Neutrophil (primary cell): ENCODE data around the gene KISS1.
"Not testable (repeated sequence)": the region's sequence is repeated elsewhere in the genome, so short reads cannot be mapped to it uniquely, and the experiment has no call there.

ENCODE experiments used
- H3K27ac ChIP-seq: fragments of 200-600 bp; sonication (generic); 2 replicates; pipeline ENCODE4 v1.5.1; 2016; ENCODE audit warnings: mild to moderate bottlenecking, moderate library complexity
- H3K27me3 ChIP-seq: fragments of 200-600 bp; sonication (generic); 2 replicates; pipeline ENCODE4 v1.6.0; 2016; ENCODE audit warnings: mild to moderate bottlenecking
- H3K36me3 ChIP-seq: fragments of 200-600 bp; sonication (generic); 2 replicates; pipeline ENCODE4 v1.5.1; 2017
- H3K4me1 ChIP-seq, 2 experiments: fragments of 200-600 bp in 1 of 2; sonication (generic) in 1 of 2; 1 replicate in 1 of 2; 2 replicates in 1 of 2; pipeline versions ENCODE4 v1.5.1 to v1.6.1; 2013 to 2016; ENCODE audit warnings: low read depth in 1 of 2, low read length in 1 of 2, mild to moderate bottlenecking in 1 of 2, moderate library complexity in 1 of 2; ENCODE audit not compliant: control insufficient read depth in 1 of 2, insufficient read depth in 1 of 2
- H3K4me3 ChIP-seq, 2 experiments: fragments of 200-600 bp in 1 of 2; sonication (generic) in 1 of 2; 1 replicate in 1 of 2; 2 replicates in 1 of 2; pipeline ENCODE4 v1.5.1; 2013 to 2016; ENCODE audit warnings: low read depth in 1 of 2, low read length in 1 of 2, mild to moderate bottlenecking in 1 of 2, moderate library complexity in 1 of 2
- H3K9me3 ChIP-seq: fragments of 200-600 bp; sonication (generic); 2 replicates; pipeline ENCODE4 v1.5.1; 2016
- TF ChIP-seq, protein P1 (sequence below): fragments of 200-600 bp; sonication (generic); IDR thresholded peaks from 2 replicates; pipeline ENCODE4 v1.5.1; 2016; ENCODE audit warnings: antibody characterized with exemption

Gene KISS1, protein sequence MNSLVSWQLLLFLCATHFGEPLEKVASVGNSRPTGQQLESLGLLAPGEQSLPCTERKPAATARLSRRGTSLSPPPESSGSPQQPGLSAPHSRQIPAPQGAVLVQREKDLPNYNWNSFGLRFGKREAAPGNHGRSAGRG

GRCh38 chr1:204196068-204196795 lies at the start of gene KISS1:
KISS1 (minus strand) TSS chr1:204196491; CDS start chr1:204192876, 3,615 bp downstream.
- TF ChIP-seq, protein P1, sequence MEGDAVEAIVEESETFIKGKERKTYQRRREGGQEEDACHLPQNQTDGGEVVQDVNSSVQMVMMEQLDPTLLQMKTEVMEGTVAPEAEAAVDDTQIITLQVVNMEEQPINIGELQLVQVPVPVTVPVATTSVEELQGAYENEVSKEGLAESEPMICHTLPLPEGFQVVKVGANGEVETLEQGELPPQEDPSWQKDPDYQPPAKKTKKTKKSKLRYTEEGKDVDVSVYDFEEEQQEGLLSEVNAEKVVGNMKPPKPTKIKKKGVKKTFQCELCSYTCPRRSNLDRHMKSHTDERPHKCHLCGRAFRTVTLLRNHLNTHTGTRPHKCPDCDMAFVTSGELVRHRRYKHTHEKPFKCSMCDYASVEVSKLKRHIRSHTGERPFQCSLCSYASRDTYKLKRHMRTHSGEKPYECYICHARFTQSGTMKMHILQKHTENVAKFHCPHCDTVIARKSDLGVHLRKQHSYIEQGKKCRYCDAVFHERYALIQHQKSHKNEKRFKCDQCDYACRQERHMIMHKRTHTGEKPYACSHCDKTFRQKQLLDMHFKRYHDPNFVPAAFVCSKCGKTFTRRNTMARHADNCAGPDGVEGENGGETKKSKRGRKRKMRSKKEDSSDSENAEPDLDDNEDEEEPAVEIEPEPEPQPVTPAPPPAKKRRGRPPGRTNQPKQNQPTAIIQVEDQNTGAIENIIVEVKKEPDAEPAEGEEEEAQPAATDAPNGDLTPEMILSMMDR, result no peak
- Histone ChIP-seq H3K4me3 (no peak within 1 kb of the TSS), H3K36me3 (no peaks in the 10 kb centered on the region), H3K27ac (no peak within 1 kb of the TSS), H3K27me3 (peaks cover 69% of the 10 kb centered on the region), H3K4me1 (no peaks in the 10 kb centered on the region), H3K9me3 (no peaks in the 10 kb centered on the region)

DNA sequence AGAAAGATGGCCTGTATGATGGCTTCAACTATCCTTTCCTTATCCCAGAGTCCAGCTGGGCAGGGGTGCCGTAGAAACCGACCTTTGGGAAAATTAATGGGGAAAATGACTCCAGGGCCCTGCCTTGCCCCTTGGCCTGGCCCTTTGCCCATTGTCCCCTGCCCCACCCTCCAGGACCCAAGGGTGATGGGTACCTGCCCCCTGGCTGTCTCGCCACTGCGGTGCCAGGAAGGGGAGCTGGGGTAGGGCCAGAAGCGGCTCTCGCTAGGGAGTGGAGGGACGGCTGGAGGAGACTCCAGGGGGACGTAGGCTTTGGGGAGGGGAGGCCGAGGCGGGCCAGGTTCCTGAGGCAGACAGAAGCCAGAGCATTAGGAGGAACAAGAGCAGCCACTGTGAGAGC lies 46.6 kb upstream of the KISS1 start:
- Histone ChIP-seq H3K36me3 (no peaks in the 10 kb centered on the region), H3K27me3 (no peaks in the 10 kb centered on the region)

DNA sequence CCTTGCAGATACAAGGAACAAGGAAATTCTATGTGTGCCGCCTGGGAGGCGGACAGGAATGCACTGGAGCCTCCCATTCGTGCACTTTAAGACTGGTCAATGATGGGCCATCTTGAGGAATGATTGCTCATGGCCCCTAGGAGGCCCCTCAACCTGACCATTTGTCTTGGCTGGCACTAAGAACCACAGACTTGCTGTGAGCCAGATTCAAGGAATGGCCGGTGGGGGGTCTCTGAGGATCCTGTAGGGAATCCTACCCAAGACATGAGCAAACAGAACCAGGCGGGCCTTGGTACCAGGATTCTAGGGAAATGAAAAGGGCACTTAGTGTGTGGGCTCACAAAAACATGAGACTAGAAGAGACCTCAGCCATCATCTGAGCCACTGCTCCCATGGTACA lies 45.6 kb upstream of the KISS1 start:
- H3K9me3 ChIP-seq, result no peaks in the 10 kb centered on the region
- H3K27me3 ChIP-seq, result no peaks in the 10 kb centered on the region
- no peaks in the 10 kb centered on the region for H3K4me1 ChIP-seq
- no peaks in the 10 kb centered on the region for H3K36me3 ChIP-seq
- H3K4me3 ChIP-seq, result no peak overlapping the region
- H3K27ac ChIP-seq, result no peak overlapping the region
- TF ChIP-seq, protein P1, result no peak

More for the DNA sequence above, 46.6 kb upstream of the KISS1 start:
- H3K4me1 ChIP-seq, result no peaks in the 10 kb centered on the region
- H3K4me3 ChIP-seq, result no peak overlapping the region
- H3K9me3 ChIP-seq, result no peaks in the 10 kb centered on the region
- TF ChIP-seq, protein P1, result no peak
- no peak overlapping the region for H3K27ac ChIP-seq

DNA sequence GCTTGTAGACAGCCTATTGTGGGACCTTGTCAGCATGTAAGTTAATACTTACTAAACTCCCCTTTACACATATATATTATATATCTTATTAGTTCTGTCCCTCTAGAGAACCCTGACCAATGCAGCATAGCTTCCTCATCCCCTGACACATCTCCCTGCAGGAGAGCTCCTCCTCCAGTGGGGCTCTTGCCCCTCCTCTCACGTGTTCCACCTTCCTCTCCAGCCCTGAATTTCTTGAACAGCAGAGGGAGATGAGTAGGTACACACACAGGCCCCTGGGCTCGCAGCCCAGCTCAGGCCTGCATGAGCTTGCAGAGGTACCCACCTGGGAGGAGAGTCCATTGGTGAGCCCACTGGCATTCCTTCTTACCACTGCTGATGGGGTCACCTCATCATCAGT lies 44.8 kb upstream of the KISS1 start:
- Histone ChIP-seq H3K27ac (no peak overlapping the region), H3K9me3 (no peaks in the 10 kb centered on the region), H3K4me1 (no peaks in the 10 kb centered on the region), H3K4me3 (no peak overlapping the region), H3K36me3 (no peaks in the 10 kb centered on the region), H3K27me3 (no peaks in the 10 kb centered on the region)
- TF ChIP-seq, protein P1, result no peak

DNA sequence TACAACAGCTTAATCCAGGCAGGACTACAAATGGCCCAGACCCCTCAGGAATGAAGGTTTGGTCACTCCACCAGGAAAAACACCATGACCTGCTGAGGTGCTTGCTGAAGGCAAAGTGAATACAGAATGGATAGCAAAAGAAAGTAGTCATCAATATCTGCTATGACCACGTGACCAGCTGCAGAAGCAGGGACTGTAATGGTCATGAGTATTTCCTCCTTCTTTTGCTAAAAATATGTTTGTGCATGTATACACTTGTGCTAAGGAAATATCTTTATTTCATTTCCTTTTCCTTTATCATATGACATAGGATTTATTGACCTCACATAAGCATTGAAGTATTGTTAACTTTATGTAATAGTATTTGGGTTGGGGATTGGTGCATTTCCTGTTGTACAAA lies 43.9 kb upstream of the KISS1 start:
- no peaks in the 10 kb centered on the region for H3K4me1 ChIP-seq
- H3K9me3 ChIP-seq, result no peaks in the 10 kb centered on the region
- H3K36me3 ChIP-seq, result no peaks in the 10 kb centered on the region
- no peak overlapping the region for H3K27ac ChIP-seq
- no peak overlapping the region for H3K4me3 ChIP-seq
- no peaks in the 10 kb centered on the region for H3K27me3 ChIP-seq
- TF ChIP-seq, protein P1, result no peak

DNA sequence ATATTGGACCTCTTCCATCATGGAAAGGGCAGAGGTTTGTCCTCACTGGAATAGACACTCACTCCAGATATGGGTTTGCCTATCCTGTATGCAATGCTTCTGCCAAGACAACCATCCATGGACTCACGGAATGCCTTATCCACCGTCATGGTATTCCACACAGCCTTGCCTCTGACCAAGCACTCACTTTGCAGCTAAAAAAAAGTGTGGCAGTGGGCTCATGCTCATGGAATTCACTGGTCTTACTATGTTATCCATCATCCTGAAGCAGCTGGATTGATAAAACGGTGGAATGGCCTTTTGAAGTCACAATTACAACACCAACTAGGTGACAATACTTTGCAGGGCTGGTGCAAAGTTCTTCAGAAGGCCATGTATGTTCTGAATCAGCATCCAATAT lies 43.1 kb upstream of the KISS1 start:
- H3K9me3 ChIP-seq, H3K4me3 ChIP-seq, H3K27ac ChIP-seq, H3K4me1 ChIP-seq, H3K27me3 ChIP-seq, H3K36me3 ChIP-seq: not testable (repeated sequence)

DNA sequence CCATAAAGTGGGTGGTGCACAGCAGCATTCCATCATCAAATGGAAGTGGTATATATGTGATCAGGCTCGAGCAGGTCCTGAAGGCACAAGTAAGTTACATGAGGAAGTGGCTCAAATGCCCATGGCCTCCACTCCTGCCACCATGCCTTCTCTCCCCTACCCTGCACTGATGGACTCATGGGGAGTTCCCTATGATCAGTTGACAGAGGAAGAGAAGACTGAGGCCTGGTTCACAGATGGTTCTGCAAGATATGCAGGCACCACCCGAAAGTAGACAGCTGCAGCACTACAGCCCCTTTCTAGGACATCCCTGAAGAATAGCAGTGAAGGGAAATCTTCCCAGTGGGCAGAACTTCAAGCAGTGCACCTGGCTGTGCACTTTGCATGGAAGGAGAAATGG lies 42.2 kb upstream of the KISS1 start:
- not testable (repeated sequence) for H3K36me3 ChIP-seq, H3K4me1 ChIP-seq, H3K9me3 ChIP-seq, H3K4me3 ChIP-seq, H3K27ac ChIP-seq, H3K27me3 ChIP-seq

GRCh38 chr1:204237515-204237914 lies 41.2 kb upstream of the KISS1 start:
- not testable (repeated sequence) for H3K4me1 ChIP-seq, H3K9me3 ChIP-seq, H3K27ac ChIP-seq, H3K27me3 ChIP-seq, H3K36me3 ChIP-seq, H3K4me3 ChIP-seq
